K562 treated with DMSO at 1 percent for 48 hours (cell line): Measurements from ENCODE around the gene ALDH1L2. TPM values are rescaled to one million over a fixed set of nuclear protein-coding genes. Genes with fewer than 3 reads are reported as not detected.

Experiments used
- total RNA-seq: library from RNA; unstranded; fragments of 300-600 nt; gene quantifications from 2 replicates; pipeline ENCODE4 v1.2.3, GENCODE V29; 2022; ENCODE audit warnings: low replicate concordance; ENCODE audit errors: extremely low read depth

Gene ALDH1L2
- total RNA-seq, result not detected in 2 replicates

DNA sequence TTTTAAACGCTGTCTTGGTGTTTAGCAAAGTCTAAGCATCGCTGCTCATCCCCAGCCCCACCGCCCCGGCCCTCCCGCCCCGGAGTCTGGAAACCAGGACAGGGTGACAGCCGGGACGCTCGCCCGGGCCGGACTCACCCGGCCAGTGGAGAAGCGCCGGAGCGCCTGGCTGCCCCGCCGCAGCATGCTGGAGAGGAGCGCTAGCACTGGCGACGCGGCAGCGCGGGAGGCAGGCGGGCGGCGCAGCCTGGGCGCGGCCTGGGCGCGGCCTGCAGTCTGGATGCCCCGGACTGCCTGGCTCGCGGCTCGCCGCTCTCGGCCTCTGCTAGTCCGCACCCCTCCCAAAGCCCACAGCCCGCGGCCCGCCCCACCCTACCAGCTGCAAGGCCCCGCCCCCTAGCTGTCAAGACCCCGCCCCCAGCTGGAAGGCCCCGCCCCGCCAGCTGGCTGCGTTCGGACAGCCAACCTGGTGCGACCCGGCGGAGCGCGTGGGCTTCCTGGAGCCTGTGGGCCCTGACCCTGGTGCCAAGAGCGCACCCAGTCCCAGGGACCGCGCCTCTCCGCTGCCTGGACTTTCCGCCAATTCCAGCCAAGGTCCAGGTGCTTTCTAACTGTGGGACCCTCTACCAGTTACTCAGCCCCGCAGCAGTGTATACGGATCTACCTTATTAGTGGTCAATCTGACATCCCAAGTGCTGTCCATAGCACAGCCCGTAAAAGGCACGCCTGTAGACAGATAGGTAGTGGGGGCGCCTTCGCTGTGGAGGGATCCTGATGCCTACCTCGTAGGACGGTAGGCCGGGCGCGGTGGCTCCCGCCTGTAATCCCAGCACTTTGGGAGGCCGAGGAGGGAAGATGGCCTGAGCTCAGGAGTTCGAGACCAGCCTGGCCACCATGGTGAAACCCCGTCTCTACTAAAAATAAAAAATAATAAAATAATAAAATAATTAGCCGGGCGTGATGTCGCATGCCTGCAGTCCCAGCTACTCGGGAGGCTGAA is at the start of gene ALDH1L2:
ALDH1L2 (minus strand) TSS at position 208 of the 1,000 bp plus-strand sequence; CDS start at position 186, 22 bp downstream.

DNA sequence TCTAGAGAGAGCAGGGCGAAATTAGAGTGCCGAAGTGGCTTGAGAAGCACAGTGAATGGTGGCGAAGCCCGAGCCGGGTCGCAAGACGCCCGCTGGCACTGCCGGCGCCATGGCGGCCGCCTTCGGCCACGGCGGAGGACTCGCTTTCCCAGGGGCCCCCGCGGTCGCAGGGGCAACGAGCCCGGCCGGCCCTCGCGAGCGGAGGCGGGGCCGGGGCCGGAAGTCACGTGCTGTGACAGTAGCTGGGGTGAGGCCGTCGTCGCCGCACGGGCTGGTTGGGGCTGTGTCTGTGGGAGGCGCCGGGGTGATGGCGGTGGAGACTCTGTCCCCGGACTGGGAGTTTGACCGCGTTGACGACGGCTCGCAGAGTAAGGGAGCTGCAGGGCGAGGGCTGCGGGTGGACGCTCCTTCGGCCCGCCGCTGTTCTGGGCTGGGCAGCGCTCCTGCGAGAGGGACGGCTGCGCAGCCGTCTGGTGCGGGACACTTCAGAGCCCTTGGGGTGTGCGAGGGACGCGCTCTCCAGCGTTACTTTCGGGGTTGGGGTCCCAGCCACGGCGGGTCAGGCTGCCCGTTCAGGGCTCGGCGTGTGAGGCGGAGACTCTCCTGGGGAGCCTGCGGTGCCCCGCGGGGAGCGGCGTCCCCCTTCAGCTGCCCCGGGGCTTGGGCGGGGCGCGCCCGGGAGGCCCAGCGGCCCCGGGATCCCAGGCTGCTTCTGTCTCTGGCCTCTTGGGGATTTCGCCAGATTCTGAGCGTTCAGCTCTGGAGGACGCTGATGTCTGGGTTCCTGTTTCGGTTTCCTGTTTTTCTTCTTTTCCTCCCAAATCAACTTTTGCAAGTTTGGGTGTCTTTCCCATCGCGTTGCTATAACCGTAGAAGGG is 23.5 kb upstream of the ALDH1L2 start, which contains the start of gene WASHC4:
WASHC4 (plus strand) TSS at position 238 of the 878 bp plus-strand sequence; CDS start at position 308, 70 bp downstream.

DNA sequence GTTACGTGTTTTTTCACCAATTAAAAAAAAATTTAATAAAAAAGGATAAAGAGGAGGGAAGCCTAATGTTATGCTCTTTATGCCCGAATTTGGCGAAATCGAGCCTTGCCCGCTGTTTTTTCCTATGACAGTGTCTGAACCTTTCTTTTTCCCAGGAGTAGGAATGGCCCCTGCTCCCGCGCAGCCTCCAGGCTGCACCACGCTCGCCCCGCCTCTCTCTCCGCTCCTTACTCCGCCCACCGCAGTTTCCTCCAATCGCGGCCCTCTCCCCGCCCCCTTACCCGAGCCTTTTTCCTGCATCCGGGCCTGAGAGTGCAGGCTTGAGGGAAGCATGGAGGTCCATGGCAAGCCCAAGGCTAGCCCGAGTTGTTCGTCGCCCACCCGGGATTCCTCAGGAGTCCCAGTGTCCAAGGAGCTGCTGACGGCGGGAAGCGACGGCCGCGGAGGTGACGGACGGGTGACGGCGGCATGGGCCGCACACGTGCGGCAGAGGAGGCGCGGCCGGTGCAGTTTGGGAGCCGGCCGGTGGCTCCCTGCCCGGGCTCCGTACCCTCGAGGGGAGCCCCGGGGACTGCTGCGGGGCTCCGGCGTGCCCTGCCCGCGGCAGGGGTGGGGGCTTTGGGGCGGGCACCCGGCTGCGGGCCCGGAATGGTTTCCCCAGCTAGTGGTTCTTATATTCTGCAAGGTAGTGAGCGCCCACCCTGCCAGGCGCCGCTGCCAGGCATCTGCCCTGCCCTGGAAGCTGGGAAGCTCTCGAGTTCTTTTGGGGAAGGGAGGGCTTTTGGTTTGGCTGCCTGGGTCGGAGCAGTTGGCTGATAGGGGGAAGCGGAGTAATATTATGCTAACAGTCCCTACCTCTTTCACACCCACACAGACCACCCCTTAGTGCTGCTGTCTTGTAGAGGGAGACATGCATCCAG is 98.0 kb downstream of the ALDH1L2 start, which contains the start of gene NOPCHAP1:
NOPCHAP1 (plus strand) TSS at position 295 of the 920 bp plus-strand sequence; CDS start at position 332, 37 bp downstream.

Other genes starting within 250 kb of the ALDH1L2 start
- gene SLC41A2, start 126.2 kb downstream of the ALDH1L2 start, total RNA-seq, result not detected in 2 replicates
- not detected in 2 replicates for gene NOPCHAP1, start 98.1 kb downstream of the ALDH1L2 start, total RNA-seq
- gene WASHC4, start 23.3 kb upstream of the ALDH1L2 start, total RNA-seq, result not detected in 2 replicates
- not detected in 2 replicates for gene APPL2, start 151.7 kb upstream of the ALDH1L2 start, total RNA-seq
- gene C12orf75, start 246.2 kb upstream of the ALDH1L2 start, total RNA-seq, result not detected in 2 replicates